GM18870 (cell line): Measurements from ENCODE around the gene TADA3.
A peak's percentile ranks its signal among the peaks of the same experiment; 100 is the strongest.
"Not testable (repeated sequence)": the region's sequence is repeated elsewhere in the genome, so short reads cannot be mapped to it uniquely, and the experiment has no call there.

Experiments used
- ATAC-seq: cut with Tn5 transposase; IDR thresholded peaks from one replicate; pipeline ENCODE4 v1.9.1; 2021; ENCODE audit warnings: moderate library complexity; ENCODE audit not compliant: unreplicated experiment

TADA3 gene

DNA sequence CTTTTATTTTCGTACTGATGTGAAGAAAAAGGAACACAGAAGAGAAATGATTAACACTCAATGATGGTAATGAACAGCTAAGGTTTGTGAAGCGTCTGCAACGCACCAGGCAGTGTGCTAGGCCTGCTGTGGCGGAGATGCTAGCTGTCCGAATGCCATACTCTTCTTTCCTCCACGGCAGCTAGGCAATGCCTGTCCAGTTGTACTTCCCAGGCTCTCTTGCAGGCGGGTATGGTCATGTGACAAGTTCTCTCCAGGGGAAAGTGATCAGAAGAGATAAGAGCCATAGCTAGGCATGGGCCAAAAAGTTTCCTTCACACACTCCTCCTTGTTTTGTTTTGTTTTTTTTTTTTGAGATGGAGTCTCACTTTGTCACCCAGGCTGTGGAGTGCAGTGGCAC is 6.7 kb downstream of the TADA3 start:
- ATAC-seq = no peak

DNA sequence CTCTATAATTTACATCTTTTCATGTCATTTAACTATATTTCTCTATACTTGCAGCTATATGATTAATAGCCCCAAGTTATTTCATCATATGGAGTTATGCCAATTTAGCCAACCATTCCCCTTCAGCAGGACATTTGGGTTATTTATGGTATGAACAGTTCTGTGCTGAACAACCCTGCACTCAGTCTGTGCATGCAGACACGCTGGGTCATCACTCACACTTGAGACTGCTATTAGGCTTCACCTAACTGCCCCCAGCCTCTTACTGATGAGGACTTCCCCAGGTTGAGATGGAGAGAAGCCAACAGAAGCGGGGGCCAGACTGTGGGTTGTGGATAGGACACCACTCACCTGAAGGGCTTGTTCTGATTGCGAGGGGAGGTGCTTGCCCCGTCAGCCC is 7.3 kb downstream of the TADA3 start:
- ATAC-seq = no peak

DNA sequence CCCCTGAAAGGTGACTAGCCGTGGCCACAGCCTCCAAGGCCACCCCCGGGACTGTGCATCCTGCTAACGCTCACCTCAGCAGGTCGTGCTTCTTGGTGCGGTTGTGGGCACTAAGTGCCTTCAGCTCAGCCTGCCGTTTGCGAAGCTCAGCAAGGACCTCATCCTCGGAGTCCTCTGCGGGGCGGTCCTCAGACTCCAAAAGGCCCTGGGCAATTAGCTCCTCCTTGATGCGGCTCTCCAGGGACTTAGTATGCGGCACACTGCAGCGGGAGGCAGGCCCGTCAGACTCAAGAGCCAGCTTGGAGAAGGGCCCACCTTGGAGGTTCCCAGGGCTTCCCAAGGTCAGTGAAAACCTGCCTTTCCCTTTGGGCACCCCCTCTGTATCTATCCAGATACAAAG is 8.3 kb downstream of the TADA3 start:
- ATAC-seq = no peak

DNA sequence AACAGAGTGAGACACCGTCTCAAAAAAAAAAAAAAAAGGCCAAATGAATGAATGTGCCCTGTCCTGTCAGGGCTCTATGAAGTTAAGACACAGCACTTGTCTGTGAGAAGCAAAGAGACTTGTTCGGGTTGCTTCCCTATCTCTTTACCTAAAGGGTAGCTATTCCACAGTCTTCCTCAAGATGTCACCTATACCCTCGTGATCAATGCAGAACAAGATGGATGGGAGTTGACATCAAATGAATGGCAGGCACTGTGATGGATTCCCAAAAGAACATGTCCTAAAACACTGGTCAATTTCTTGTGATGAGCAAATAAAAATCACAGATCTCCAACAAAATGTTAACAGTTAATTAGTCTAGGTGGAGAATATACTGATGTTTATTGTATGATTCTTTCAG is 9.5 kb downstream of the TADA3 start:
- no peak for ATAC-seq

DNA sequence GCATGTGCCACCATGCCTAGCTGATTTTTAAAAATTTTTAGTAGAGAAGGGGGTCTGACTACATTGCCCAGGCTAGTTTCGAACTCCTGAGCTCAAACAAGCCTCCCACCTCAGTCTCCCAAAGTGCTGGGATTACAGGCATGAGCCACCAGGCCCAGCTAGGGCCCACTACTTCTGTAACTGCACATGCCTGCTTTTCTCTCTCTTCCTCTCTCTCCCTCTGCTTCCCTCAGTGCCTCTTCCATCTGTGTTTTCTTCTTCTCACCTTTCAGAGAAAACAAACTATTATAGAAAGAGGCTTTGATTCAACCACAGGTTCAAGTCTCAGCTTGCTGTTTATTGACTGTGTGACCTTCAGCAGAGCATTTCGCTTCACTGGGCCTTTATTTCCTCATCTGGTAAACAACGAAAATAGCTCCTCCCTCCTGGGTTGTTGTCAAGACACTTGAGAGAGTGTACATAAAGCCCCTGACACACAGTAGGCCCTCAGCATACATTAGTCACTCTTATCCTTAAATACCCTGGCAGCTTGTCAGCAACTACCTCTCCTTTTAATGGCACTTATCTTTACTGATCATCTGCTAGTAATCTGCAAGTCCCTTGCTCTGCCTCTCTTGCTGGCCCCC is 10.2 kb downstream of the TADA3 start:
- no peak for ATAC-seq

DNA sequence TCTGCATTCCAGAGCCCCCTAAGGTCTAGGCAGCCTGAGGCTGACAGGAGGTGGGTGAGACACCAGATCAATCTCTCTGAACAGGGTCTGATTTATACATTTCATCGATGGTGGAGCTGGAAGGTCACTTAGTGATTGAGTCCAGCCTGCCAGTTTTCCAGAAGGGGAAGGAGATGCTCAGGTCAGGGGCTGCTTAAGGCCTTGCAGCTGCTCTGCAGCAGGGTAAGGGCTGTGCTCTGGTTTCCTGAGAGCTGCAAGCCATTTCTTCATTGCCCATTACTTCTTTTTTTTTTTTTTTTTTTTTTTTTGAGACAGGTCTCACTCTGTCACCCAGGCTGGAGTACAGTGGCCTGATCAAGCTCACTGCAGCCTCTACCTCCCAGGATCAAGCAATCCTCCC is 10.7 kb downstream of the TADA3 start:
- no peak for ATAC-seq

DNA sequence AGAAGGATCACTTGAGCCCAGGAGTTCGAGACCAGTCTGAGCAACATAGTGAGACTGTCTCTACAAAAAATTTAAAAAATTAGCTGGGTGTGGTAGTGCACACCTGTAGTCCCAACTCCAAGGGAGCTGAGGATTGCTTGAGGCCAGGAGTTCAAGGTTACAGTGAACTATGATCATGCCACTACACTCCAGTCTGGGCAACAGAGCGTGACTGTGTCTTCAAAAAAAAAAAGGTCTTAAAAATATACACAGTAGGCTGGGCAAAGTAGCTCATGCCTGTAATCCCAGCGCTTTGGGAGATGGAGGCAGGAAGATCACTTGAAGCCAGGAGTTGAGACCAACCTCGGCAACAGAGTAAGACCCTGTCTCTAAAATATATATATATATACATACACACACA is 11.4 kb downstream of the TADA3 start:
- no peak for ATAC-seq

DNA sequence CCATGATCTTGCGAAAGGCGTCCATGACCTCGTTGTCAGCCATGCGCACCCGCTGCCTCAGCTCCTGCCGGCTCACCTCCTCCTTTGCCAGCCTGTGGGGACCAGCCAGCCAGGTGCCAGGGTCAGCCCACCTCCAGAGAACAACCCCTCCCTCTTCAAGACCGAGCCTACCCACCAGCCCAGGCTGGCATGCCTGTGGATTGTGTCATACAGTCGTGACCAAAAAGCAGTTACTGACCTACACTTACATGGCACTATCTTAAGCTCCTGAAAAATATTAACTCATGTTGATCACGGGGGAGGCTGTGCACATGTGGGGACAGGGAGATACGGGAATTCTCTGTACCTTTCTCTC is 11.8 kb downstream of the TADA3 start:
- ATAC-seq = no peak

DNA sequence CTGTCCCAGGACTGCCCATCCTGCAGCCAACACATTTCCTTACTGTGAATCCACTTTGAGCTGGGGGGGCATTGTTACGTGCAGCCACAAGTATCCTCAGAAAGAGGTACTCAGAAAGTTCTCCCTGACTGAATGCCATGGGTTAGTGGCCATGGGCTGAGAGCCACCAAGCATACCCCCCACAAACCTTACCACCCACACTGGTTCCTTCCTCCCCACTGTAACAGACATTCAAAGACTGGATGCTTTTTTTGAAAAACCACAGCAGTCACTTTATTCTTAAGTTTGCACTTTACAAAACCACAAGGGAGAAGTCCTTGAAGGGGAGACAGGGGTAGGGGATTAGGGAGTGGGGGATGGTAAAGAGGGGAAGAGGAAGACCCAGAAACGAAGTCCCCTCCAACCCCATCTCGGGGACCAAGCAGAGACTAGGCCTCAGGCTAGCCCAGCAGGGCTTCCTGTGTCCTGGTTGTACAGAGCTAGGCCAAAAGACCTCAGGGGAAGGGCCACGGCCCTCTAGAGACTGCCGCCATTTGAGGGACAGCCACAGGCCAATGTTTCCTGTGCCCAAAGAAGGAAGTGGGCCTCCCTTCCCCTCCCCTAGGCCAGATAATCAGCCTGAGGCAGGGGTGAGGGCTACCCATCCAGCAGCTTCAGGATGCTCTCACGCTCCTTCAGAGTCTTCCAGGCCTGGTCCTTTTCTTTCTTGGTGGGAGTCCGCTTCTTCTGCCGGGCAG is 12.4 kb downstream of the TADA3 start:
- peak; percentile 42 for ATAC-seq

DNA sequence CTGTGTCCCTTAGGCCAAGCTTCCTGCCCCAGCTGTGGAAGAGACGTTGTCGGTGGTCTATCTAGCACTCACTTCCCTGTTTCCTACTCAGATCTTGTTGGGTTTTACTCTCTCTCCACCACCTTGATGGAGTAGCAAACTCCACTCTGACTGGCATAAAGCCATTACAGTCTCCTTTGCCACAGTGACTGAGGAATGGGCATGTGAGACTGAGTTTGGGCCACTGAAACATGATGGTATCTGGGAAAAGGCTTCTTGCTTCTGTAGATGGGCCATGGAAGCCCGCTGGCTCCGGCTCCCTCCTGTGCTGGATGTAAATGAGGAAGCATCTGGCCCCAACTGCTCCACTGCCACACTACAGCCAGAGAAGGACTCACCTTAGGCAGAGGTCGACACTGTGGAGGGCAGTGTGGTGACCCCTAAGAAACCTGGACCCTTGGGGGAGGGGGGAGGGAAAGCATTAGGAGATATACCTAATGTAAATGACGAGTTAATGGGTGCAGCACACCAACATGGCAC is 13.1 kb downstream of the TADA3 start:
- ATAC-seq = no peak

DNA sequence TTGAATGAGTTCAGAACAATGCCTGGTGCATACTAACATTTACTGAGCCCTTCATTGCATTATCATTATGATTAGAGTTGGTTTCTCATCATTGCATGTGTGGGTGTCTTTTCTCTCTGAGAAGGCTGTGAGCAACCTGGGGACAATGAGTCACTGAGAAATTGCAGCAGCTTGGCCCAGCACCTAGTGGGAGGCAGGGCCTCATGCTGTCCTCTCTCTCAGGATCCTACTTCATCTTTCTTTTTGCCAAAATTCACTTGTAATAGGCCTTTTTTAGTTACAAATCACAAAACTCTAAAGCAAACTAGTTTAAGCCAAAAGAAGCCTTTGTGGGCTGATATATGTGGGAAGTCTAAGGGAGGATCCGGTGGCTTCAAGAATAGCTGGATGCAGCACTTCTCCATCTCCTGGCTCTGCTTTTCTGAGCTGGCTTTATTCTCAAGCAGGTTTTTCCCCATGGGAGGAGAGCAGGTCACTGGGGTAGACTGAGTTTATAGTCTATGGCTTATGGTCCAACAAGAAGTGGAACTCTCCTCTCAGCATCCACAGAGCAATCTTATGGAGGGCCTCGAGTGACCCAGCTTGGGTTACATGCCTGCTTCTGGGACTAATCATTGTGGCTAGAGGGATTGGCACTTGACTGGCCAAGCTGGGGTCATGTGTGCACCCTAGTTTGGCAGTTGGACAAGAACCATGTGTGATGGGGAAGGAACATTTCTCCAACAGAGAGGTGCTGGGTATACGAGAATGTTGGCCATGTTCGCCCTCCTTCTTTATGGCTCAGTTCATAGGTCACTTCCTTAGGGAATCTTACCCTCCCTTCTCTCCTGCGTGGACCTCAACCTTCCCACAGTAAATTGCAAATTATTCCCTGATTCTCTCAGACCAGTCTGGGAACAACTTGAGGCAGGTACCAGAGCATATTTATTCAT is 13.9 kb downstream of the TADA3 start:
- ATAC-seq = no peak

DNA sequence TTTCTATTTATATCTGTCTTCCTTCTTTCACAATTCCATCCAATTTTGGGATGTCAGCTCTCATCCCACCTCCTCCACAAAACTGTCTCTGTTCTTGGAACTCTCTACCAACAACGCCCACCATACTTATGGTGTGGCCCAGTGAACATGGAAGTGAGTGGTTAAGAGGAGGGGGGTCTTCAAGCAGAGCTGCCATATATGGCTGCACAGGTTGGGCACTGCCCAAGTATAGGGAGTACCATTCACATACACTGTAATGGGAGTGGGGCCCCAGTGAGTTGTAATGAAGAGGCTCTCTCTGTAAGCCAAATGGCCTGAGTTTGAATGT is 14.6 kb downstream of the TADA3 start:
- no peak for ATAC-seq

DNA sequence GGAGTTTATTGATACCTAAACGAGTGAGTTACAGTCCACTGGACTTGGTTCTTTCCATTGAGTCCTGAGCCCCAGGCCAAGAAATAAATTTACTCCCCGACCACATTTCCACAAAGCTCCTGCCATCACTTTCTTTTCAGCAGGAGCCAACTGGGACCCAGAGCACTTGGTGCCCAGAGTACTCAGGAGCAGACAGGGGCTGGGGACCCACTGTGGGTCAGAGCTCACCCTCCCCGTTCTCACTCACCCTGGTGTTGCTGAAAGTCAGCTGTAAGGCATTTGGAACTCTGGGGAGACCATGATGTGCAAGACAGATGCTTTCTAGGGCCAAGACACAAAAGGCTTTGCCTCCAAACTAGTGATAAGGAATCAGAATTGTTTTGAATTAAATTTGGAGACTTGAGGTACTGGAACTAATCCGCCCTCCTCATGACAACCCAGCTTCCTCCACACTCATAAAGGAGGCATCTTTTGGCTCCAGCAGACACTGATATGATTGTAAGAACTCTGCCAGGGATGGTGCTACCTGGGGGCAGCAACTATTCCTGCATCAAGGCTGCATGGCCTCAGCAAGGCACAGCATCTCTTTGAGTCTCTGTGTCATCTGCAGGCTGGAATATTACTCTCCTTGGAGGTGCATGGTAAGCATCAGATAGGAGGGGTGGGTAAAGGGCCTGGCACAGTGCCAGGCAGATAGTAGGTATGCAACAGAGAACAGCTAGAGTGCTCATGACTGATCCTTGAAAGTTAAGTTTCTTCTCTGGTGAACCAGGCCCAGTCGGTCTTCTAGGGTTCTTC is 15.2 kb downstream of the TADA3 start:
- no peak for ATAC-seq

DNA sequence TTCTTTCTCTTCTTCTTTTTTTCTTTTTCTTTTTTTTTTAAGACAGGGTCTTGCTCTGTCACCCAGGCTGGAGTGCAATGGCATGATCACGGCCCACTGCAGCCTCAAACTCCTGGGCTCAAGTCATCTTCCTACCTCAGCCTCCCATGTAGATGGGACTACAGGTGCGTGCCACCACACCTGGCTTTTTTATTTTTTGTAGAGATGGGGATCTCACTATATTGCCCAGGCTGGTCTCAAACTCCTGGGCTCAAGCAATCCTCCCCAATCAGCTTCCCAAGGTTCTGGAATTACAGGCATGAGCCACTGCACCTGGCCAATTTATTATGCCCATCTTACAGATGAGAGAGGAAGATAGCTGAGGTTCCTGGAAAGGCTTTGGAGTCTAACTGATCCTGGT is 21.3 kb downstream of the TADA3 start:
- not testable (repeated sequence) for ATAC-seq

DNA sequence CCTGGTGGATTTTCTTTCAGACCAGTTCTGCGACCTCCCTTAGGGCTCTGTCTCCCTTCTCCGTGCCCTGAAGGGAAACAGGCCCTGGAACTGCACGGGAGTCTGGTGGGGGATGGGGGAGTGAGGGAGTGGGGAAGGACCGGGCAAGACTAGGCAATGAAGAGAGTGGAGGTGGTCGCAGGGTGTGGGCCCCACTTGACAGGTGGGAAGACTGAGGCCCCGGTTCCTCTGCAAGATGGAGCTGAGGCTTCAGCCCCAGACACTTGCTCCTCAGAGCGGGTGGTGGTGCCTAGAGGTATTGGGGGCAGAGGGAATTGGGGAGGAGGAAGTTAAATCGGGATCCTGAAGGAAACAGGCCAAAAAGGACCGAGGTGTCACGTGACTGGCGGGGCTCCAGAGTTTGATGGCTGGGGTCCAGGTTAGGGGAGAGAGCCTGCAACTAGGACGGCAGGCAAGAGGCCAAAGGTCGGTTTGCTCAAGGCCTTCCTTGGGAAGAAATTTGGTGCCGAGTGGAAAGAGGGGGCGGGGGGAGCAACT is 21.9 kb downstream of the TADA3 start:
- no peak for ATAC-seq

DNA sequence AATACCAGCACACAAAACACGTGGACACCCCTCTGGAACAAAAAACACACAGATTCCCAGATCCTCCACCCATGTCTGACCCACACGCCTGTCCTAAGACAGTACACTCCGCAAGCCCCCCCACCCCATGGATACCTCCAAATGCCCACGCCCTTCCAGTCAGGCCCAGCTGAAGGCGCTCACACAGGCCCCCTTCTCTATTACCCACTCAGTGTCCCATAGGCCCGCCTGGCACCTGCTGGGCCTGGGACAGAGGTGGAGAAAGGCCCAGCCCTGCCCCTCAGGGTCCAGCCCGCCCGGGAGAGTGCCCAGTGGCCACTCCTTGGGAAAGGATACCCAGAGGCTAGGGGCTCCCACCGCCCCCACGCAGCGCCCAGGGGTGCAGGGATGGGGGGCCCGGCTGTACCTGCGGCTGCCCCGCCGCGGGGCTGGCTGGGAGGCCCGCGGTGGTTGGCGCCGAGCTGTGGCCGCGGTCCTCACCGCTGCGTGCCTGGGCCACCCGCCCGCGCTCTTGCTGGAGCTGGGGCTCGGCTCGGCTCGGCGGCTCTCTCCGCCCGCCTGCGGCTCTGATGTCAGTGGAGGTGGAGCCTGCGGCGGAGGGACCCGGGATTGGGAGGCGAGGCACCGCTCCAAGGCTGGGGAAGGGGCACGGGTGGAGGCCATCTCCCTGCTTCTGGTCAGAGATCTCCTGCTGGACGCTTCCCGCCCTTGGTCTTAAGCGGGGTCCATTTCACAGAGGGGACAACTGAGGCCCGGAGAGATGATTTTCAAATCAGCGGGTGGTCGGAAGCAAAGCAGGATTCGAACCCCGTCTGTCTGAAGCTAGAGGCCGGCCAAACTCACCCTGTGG is 22.6 kb downstream of the TADA3 start, which contains the start of gene CAMK1:
Gene CAMK1, minus strand, starts transcription at position 522 of the 850 bp plus-strand sequence. CDS start 2,198 bp downstream, outside the sequence.
- ATAC-seq = no peak

DNA sequence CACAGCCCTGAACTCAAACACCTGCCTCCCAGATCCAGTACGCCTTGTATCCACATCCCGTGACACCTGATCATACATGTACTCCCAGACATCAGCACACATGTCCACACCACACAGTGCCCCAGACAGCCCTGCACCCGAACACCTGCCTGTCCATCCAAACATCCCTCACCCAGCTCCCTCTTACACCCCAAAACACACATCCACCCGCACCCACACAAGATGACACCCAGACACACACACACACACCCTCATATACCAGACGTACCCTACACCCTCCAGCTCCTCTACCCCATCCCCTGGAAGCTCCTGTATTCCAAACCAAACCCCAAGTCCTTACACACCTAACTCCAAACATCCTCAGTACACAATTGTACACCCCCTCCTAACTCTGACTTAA is 23.3 kb downstream of the TADA3 start:
- no peak for ATAC-seq

DNA sequence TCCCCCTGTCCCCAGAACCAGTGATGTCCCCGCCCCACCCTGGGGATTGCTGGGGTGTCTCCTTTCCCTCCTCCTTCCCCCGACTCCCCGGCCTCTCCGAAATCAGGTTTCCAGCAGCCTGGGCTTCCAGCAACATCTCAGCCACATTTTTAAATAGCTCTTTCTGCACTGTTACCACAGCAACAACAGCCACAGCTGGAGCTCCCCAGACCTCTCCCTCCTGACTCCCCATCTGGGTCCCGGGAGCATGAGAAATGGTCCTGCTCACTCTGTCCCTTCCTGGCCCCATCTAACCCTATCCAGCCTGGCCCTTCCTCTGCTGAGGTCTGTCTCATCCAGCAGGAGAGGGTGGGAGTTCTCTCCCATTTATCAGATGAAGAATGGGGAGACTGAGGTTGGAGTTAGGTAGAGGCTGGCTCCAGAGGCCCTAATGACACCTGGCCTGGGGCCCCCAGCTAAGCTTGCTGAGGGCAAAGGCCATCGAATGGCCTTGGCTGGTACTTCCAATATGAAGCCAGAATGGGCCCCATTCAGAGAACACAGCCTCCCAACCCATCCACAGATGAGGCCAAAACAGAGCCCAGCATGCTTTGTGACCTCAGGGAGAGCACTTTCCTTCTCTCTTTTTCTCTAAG is 24.0 kb downstream of the TADA3 start:
- ATAC-seq = no peak

DNA sequence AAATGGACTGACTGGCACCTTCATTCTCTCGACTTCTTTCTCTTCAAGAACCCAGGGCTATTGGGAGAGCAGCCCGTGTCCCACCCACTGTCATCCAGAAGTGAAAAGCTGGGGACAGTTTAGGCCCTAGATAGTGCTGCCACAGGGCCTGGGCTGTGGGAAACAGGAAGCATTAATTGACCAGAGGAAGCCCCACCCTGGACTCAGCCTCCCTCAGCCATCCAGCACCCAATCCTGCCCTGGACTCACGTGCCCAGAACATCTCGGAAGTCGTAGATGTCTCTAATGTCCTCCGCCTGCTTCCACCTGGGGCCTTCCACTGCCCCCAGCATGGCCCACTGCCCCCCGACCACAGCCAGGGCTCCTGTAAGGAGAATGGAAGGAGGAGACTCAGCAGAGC is 24.9 kb downstream of the TADA3 start:
- ATAC-seq = no peak
